ENCODE results near the gene IGSF9B. TPM values are rescaled to one million over a fixed set of nuclear protein-coding genes. Genes with fewer than 3 reads are reported as not detected.

IGSF9B gene
- polyA plus RNA-seq, 1 experiment = 0.05 TPM

GRCh38 chr11:134001596-134001995, 44.8 kb upstream of the IGSF9B start:
- TF ChIP-seq CTCF (IDR thresholded peaks at IDR 0.05; ENCODE audit: insufficient read depth, low read depth, low read length) = no peak
- Histone ChIP-seq H3K4me3 (ENCODE audit: low read depth, low read length) (no peak overlapping the region), H3K36me3 (ENCODE audit: control insufficient read depth, insufficient read depth, low read length) (no peaks in the 10 kb centered on the region), H3K27me3 (ENCODE audit: control insufficient read depth, insufficient read depth, low read length) (peaks cover 2% of the 10 kb centered on the region; the same call in 1 of the 2 replicates)
- no peak for DNase-seq (ENCODE audit: low read depth)
- CTCF ChIA-PET = no interaction called here
- POLR2A ChIA-PET = no interaction called here

GRCh38 chr11:134001088-134001487, 44.3 kb upstream of the IGSF9B start:
- POLR2A ChIA-PET = no interaction called here
- DNase-seq (ENCODE audit: low read depth) = no peak
- H3K36me3 ChIP-seq (ENCODE audit: control insufficient read depth, insufficient read depth, low read length) = no peaks in the 10 kb centered on the region
- CTCF ChIA-PET = no interaction called here
- peaks cover 2% of the 10 kb centered on the region; the same call in 1 of the 2 replicates for H3K27me3 ChIP-seq (ENCODE audit: control insufficient read depth, insufficient read depth, low read length)
- no peak for TF ChIP-seq CTCF (IDR thresholded peaks at IDR 0.05; ENCODE audit: insufficient read depth, low read depth, low read length)
- no peak overlapping the region for H3K4me3 ChIP-seq (ENCODE audit: low read depth, low read length)

- TF ChIP-seq CTCF (IDR thresholded peaks at IDR 0.05; ENCODE audit: insufficient read depth, low read depth, low read length) = no peak
- no peak for DNase-seq (ENCODE audit: low read depth)
- Histone ChIP-seq H3K27me3 (ENCODE audit: control insufficient read depth, insufficient read depth, low read length) (no peaks in the 10 kb centered on the region), H3K36me3 (ENCODE audit: control insufficient read depth, insufficient read depth, low read length) (no peaks in the 10 kb centered on the region), H3K4me3 (ENCODE audit: low read depth, low read length) (no peak overlapping the region)
- ChIA-PET CTCF (interaction anchor here (0.6 kb wide), 1 partner anchor 12 kb away, joined by 3 read pairs; no protein-coding TSS in a partner anchor), POLR2A (interaction anchor here (0.6 kb wide), 1 partner anchor 40 kb away, joined by 3 read pairs; no protein-coding TSS in a partner anchor)
Measured at GRCh38 chr11:133999355-133999754, 42.6 kb upstream of the IGSF9B start.

GRCh38 chr11:133997554-133997953, 40.8 kb upstream of the IGSF9B start:
- TF ChIP-seq CTCF (IDR thresholded peaks at IDR 0.05; ENCODE audit: insufficient read depth, low read depth, low read length) = no peak
- DNase-seq (ENCODE audit: low read depth) = no peak
- Histone ChIP-seq H3K27me3 (ENCODE audit: control insufficient read depth, insufficient read depth, low read length) (peaks cover 1% of the 10 kb centered on the region; the same call in 1 of the 2 replicates), H3K4me3 (ENCODE audit: low read depth, low read length) (no peak overlapping the region), H3K36me3 (ENCODE audit: control insufficient read depth, insufficient read depth, low read length) (no peaks in the 10 kb centered on the region)
- ChIA-PET POLR2A (no interaction called here), CTCF (interaction anchor here (1.0 kb wide), 1 partner anchor 36 kb away, joined by 3 read pairs; no protein-coding TSS in a partner anchor)

GRCh38 chr11:133996671-133997070, 39.9 kb upstream of the IGSF9B start:
- POLR2A ChIA-PET = no interaction called here

More at GRCh38 chr11:133996671-133997070, 39.9 kb upstream of the IGSF9B start:
- CTCF ChIA-PET = no interaction called here
- Histone ChIP-seq H3K36me3 (ENCODE audit: control insufficient read depth, insufficient read depth, low read length) (no peaks in the 10 kb centered on the region), H3K27me3 (ENCODE audit: control insufficient read depth, insufficient read depth, low read length) (peaks cover 1% of the 10 kb centered on the region; the same call in 1 of the 2 replicates), H3K4me3 (ENCODE audit: low read depth, low read length) (no peak overlapping the region)
- no peak for TF ChIP-seq CTCF (IDR thresholded peaks at IDR 0.05; ENCODE audit: insufficient read depth, low read depth, low read length)
- DNase-seq (ENCODE audit: low read depth) = no peak

Measured in BJ (cell line).